GM19463 (cell line): ENCODE results near the gene LDLRAD4.

Experiments
- ATAC-seq: cut with Tn5 transposase; IDR thresholded peaks from one replicate; pipeline ENCODE4 v1.9.1; 2021; ENCODE audit warnings: mild to moderate bottlenecking, moderate library complexity; ENCODE audit not compliant: unreplicated experiment

Gene LDLRAD4

GRCh38 chr18:13264091-13265007, 45.8 kb downstream of the LDLRAD4 start:
- no peak for ATAC-seq

- ATAC-seq, result no peak
Observed at GRCh38 chr18:13265008-13265910, 46.7 kb downstream of the LDLRAD4 start.

GRCh38 chr18:13265911-13266217, 47.3 kb downstream of the LDLRAD4 start:
- no peak for ATAC-seq

GRCh38 chr18:13266218-13267100, 47.9 kb downstream of the LDLRAD4 start:
- ATAC-seq, result no peak

- ATAC-seq, result no peak
Observed at GRCh38 chr18:13267431-13267873, 48.9 kb downstream of the LDLRAD4 start.

GRCh38 chr18:13268158-13269012, 49.8 kb downstream of the LDLRAD4 start:
- no peak for ATAC-seq

GRCh38 chr18:13269013-13269280, 50.4 kb downstream of the LDLRAD4 start:
- no peak for ATAC-seq

GRCh38 chr18:13269521-13270011, 51.0 kb downstream of the LDLRAD4 start:
- no peak for ATAC-seq

GRCh38 chr18:13270279-13270855, 51.8 kb downstream of the LDLRAD4 start:
- ATAC-seq, result no peak

GRCh38 chr18:13271302-13271911, 52.8 kb downstream of the LDLRAD4 start:
- ATAC-seq, result no peak

GRCh38 chr18:13272416-13272815, 53.9 kb downstream of the LDLRAD4 start:
- no peak for ATAC-seq

- ATAC-seq, result no peak
Observed at GRCh38 chr18:13273800-13274199, 55.2 kb downstream of the LDLRAD4 start.

GRCh38 chr18:13275075-13275474, 56.5 kb downstream of the LDLRAD4 start:
- no peak for ATAC-seq

- no peak for ATAC-seq
Observed at GRCh38 chr18:13276530-13277520, 58.3 kb downstream of the LDLRAD4 start.

- ATAC-seq, result no peak
Observed at GRCh38 chr18:13278062-13278630, 59.6 kb downstream of the LDLRAD4 start.

- peak; percentile 91 for ATAC-seq
Observed at GRCh38 chr18:13279181-13280069, 60.9 kb downstream of the LDLRAD4 start.
